SH-SY5Y (cell line): ENCODE results near the gene TECPR2.

Experiments
- GATA2 ChIP-seq: IDR thresholded peaks from 2 replicates; pipeline ENCODE4 v1.6.1; 2011; ENCODE audit warnings: mild to moderate bottlenecking, low read depth, low read length
- GATA3 ChIP-seq: IDR thresholded peaks from 2 replicates; pipeline ENCODE4 v1.6.1; 2011; ENCODE audit warnings: low read depth, mild to moderate bottlenecking, low read length, moderate library complexity

DNA sequence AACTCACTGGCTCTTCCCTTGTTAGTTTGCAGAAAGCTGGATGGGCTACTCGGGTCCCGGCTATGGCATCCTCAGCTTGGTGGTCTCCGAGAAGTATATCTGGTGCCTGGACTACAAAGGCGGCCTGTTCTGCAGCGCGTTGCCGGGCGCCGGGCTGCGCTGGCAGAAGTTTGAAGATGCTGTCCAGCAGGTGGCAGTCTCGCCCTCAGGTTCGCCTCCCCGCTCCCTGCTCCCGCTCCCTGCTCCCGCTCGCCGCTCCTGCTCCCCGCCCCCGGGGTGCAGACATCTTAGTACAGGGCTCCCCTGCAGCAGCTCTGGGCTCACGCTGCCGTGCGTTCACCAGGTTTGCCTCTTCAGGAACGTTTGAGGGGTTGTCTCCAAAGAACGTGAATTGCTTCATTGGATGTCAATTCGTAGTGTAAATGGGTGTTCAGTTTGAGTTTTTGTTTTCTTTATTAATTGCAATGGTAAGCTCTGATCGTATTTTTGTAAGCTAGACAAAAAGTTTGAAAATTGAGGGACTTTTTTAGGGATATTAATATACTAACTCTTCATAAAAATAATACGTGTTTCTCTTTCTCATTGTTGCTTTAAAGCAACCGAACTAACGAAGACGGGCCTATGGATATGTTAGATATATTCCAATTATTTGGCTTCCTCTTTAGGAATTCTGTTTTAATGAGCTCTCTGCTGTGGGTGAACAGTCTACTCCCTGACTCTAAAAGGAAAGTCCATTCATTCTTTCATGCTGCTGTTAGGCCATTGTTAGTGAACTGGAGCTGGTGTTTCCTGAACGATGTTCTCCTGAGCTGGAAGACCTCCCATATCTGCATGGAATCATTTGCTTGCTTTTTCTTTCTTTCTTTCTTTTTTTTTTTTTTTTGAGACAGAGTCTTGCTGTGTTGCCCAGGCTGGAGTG lies 75.5 kb downstream of the TECPR2 start:
- no peak for TF ChIP-seq GATA2
- no peak for TF ChIP-seq GATA3
